SK-MEL-5 (cell line): ENCODE results near the gene TNNT3. TPM values are rescaled to one million over a fixed set of nuclear protein-coding genes. Genes with fewer than 3 reads are reported as not detected.

Source experiments
- total RNA-seq: library from RNA; depleted of rRNA; stranded (reverse); fragments of >200 nt; shearing (Covaris generic); gene quantifications from 2 replicates; pipeline ENCODE4 v1.2.3, GENCODE V29; 2014; rRNA removed

TNNT3 gene
- total RNA-seq, 1 experiment from 2014 or later, result not detected

Other genes with a start within 250 kb of the TNNT3 start
- not detected in 2 replicates for gene KRTAP5-6, start 222.5 kb upstream of the TNNT3 start, total RNA-seq
- gene IFITM10, start 169.1 kb upstream of the TNNT3 start, total RNA-seq, result 0.11 TPM in 1 of 2 replicates, not detected in the other
- 428 and 450 TPM in 2 replicates for gene CTSD, start 155.8 kb upstream of the TNNT3 start, total RNA-seq
- gene SYT8, start 84.7 kb upstream of the TNNT3 start, total RNA-seq, result not detected in 2 replicates
- not detected in 2 replicates for gene TNNI2, start 80.7 kb upstream of the TNNT3 start, total RNA-seq
- not detected in 2 replicates for gene LSP1, start 66.6 kb upstream of the TNNT3 start, total RNA-seq
- gene PRR33, start 27.8 kb upstream of the TNNT3 start, total RNA-seq, result not detected in 2 replicates
- 169 and 172 TPM in 2 replicates for gene MRPL23, start 27.6 kb downstream of the TNNT3 start, total RNA-seq
- 8.8 and 11.1 TPM in 2 replicates for gene H19, start 78.1 kb downstream of the TNNT3 start, total RNA-seq
- gene IGF2, start 219.7 kb downstream of the TNNT3 start, total RNA-seq, result 0.03 and 0.27 TPM in 2 replicates
- gene INS, start 241.5 kb downstream of the TNNT3 start, total RNA-seq, result not detected in 2 replicates